ENCODE measurements around the gene PARVB. TPM values are rescaled to one million over a fixed set of nuclear protein-coding genes. Genes with fewer than 3 reads are reported as not detected.

Gene PARVB
- total and polyA plus RNA-seq, 9 of the 15 experiments (the other 6 are each of a cell fraction or from before 2014, with no cell fraction given) = 1.1 to 59.2 (median 29.2) TPM

DNA sequence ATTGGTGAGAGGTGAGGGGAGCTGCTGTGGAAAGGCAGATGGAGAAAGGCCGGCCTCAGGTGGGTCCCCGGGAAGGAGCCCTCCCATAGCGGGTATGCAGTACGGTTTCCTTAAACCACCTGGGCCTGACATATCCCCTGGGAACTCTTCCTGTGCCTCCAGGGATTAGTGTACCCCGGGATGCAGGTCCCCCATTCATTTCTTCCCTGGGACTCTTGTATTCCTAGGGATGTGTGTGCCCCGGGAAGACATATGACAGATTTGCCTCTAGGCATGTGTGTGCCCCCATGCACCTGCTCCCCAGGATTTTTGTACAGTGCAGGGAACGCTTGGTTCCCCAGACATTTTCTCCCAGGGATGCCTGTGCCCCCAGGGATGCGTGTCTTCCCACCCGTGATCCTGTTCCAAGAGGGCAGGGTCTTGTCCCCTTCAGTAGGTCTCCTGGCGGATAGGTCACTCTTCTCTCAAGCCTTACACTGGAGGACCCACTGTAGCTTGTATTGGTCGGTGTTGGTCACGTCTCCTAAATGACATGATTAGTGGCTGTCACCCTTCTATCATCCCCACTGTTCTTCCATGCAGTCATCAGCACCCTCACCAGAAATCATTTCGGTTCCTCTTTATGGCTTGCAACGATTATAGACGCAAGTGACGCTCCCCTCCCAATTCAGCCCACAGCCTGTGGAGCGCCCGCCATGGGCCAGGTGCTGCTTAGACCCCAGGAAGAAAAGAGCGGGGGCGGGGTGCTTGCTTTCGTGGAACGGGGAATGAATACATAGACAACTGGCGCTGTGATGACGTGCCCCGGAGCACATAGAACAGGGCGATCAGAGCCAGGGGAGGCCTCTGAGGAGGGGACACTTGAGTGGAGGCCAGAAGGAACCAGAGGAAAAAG lies 1.3 kb downstream of the PARVB start (continued):
- TF ChIP-seq, protein P1, sequence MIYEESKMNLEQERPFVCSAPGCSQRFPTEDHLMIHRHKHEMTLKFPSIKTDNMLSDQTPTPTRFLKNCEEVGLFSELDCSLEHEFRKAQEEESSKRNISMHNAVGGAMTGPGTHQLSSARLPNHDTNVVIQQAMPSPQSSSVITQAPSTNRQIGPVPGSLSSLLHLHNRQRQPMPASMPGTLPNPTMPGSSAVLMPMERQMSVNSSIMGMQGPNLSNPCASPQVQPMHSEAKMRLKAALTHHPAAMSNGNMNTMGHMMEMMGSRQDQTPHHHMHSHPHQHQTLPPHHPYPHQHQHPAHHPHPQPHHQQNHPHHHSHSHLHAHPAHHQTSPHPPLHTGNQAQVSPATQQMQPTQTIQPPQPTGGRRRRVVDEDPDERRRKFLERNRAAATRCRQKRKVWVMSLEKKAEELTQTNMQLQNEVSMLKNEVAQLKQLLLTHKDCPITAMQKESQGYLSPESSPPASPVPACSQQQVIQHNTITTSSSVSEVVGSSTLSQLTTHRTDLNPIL (CRISPR knock-in tag; IDR thresholded peaks at IDR 0.05) = no peak
- peak; percentile 33; the same call in 1 of the 2 replicates for TF ChIP-seq EP400 (IDR thresholded peaks at IDR 0.05)
- TF ChIP-seq, protein P2, sequence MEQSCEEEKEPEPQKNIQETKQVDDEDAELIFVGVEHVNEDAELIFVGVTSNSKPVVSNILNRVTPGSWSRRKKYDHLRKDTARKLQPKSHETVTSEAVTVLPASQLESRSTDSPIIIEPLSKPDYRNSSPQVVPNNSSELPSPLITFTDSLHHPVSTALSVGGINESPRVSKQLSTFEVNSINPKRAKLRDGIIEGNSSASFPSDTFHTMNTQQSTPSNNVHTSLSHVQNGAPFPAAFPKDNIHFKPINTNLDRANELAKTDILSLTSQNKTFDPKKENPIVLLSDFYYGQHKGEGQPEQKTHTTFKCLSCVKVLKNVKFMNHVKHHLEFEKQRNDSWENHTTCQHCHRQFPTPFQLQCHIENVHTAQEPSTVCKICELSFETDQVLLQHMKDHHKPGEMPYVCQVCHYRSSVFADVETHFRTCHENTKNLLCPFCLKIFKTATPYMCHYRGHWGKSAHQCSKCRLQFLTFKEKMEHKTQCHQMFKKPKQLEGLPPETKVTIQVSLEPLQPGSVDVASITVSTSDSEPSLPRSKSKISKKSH (CRISPR knock-in tag; IDR thresholded peaks at IDR 0.05) = no peak
- TF ChIP-seq POLR2G (IDR thresholded peaks at IDR 0.05; ENCODE audit: low read depth, low read length) = 0 out of 2 replicates have a peak, but pooled peaks have one; percentile 25

DNA sequence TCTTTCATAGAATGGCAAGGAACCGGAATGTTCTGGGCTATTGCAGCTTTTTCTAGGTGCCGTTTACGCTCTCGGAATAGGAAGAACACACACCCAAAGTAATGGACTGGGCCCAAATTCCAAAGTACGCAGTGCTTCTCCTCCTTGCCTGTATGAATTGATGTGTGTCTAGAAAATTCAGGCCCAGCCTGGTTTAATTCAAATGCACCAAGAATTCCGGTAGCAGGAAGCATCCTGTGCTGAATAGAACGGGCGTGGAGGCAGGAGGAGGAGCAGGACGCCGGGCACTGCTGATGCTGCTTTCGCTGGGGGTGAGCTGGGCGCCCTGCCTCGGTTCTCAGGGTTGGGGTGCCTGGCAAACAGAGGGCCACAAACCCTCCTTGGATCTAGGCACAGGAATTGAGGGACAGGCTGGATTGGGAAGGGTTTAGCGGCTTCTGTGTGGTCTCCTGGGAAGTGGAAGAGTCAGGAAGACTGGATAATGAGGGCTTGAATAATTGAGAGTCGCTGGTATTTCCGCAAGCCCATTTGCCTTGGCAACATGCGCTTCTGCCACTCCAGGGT lies 2.0 kb downstream of the PARVB start:
- FAIRE-seq = no peak
- in situ Hi-C loops (cut with MboI) = no loop called here
- no TSS peak for BruUV-seq (replicated peaks)
- TF ChIP-seq POLR2G (IDR thresholded peaks at IDR 0.05; ENCODE audit: low read depth, low read length) (peak; percentile 7; the same call in 1 of the 2 replicates), PHF8 (IDR thresholded peaks at IDR 0.05; ENCODE audit: borderline replicate concordance, low read length) (peak; percentile 23; the same call in 1 of the 2 replicates), NFRKB (IDR thresholded peaks at IDR 0.05; ENCODE audit: low read depth) (0 out of 2 replicates have a peak, but pooled peaks have one; percentile 9)
- TF ChIP-seq, protein P3, sequence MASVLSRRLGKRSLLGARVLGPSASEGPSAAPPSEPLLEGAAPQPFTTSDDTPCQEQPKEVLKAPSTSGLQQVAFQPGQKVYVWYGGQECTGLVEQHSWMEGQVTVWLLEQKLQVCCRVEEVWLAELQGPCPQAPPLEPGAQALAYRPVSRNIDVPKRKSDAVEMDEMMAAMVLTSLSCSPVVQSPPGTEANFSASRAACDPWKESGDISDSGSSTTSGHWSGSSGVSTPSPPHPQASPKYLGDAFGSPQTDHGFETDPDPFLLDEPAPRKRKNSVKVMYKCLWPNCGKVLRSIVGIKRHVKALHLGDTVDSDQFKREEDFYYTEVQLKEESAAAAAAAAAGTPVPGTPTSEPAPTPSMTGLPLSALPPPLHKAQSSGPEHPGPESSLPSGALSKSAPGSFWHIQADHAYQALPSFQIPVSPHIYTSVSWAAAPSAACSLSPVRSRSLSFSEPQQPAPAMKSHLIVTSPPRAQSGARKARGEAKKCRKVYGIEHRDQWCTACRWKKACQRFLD (CRISPR knock-in tag; IDR thresholded peaks at IDR 0.05) = 0 out of 2 replicates have a peak, but pooled peaks have one; percentile 19

More for the DNA sequence above, 2.0 kb downstream of the PARVB start:
- Histone ChIP-seq H3K27ac (ENCODE audit: extremely low read depth, low read depth, low read length) (peak overlapping the region; percentile 87), H3K4me1 (replicated peaks in 1 of 2; ENCODE audit: control insufficient read depth in 2 of 2, insufficient read depth in 2 of 2, low read length in 2 of 2) (peaks cover 34 to 58% of the 10 kb centered on the region in 2 experiments), H3K4me3 (peak overlapping the region; percentile 69), H4K20me1 (replicated peaks; ENCODE audit: control insufficient read depth, insufficient read depth, low read length) (no peaks in the 10 kb centered on the region), H3K9me1 (ENCODE audit: control insufficient read depth, insufficient read depth, low read length) (peaks cover 6% of the 10 kb centered on the region), H3K9ac (ENCODE audit: insufficient read depth in 1 of 2, low read depth in 2 of 2, low read length in 2 of 2) (peak overlapping the region; percentile 74 to 98), H3K9me3 (replicated peaks; ENCODE audit: control insufficient read depth, insufficient read depth, low read depth, low read length) (no peaks in the 10 kb centered on the region), H3K36me3 (ENCODE audit: control insufficient read depth, insufficient read depth, low read length) (0 out of 3 replicates have a peak, but pooled peaks cover 4% of the 10 kb centered on the region), H2AFZ (ENCODE audit: low read depth, low read length) (peak overlapping the region; percentile 43; the same call in 1 of the 2 replicates), H3K4me2 (ENCODE audit: insufficient read depth, low read length) (peak overlapping the region; percentile 89), H3K79me2 (ENCODE audit: control insufficient read depth, insufficient read depth, low read length) (peaks cover 91% of the 10 kb centered on the region), H3K27me3 (ENCODE audit: control insufficient read depth in 2 of 2, insufficient read depth in 2 of 2, low read length in 2 of 2) (no peaks in the 10 kb centered on the region)
- no peak for DNase-seq (ENCODE audit: extremely low read depth in 1 of 4, low spot score in 3 of 4)
- POLR2A ChIA-PET = interaction anchor here (0.6 to 3.1 kb wide), 5 partner anchors 10 to 1412 kb away, joined by 4 to 13 read pairs (median 5); no protein-coding TSS in a partner anchor
- intact Hi-C loops (cut with micrococcal nuclease) = no loop called here
- CTCF ChIA-PET (ENCODE audit: low intra/inter-chr PET ratio) = no interaction called here
- WGBS (ENCODE audit: insufficient coverage, low coverage, missing lambda C conversion rate) = 28% methylated on average over 11 of the region's 17 CpGs
- ATAC-seq = no peak
